ENCODE data around the gene PARD3.

Gene PARD3

GRCh38 chr10:34682580-34682979 lies 132.5 kb downstream of the PARD3 start:
- DNase-seq (ENCODE audit: insufficient read length, low spot score), result no peak
- no peak for FAIRE-seq
- TF ChIP-seq CTCF (IDR thresholded peaks at IDR 0.05; ENCODE audit: insufficient read depth, missing control alignments), result no peak

DNA sequence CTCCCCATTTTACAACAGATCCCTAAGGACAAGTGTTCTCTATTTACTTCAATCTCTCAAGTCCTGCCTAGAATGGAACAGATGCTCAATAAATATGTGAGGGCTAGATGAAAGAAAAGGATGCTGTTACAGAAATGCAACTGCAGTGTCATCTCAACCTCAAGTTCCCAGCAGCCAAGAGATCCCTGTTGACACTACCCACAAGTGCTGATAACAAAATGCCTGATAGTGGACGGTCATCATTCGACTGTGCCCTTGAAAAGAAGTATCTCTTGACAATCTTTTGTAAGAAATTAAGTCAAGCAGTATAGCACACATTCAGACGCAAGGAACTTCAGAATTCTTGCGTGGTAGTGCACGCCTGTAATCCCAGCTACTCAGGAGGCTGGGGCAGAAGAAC lies 133.2 kb downstream of the PARD3 start:
- FAIRE-seq, result no peak
- no peak for DNase-seq (ENCODE audit: insufficient read length, low spot score)
- TF ChIP-seq CTCF (IDR thresholded peaks at IDR 0.05; ENCODE audit: insufficient read depth, missing control alignments), result no peak

DNA sequence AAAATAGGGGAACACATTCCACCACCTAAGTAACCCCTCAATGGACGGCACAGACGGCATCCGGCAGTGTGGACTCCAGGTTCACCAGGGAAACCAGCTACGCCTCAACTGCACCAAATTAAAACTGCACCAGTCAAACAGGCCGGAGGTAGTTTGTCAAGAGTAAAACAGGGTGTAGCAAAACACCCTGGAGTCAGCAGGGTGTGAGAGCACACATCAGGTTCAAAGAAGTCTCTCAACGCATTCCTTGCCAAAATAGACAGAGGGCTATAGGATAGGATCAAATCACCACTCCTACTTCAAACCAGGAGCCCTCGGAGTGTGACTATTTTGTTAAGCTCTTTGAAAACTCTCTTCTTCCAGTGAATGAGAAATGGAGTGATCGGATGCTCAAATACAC lies 135.9 kb downstream of the PARD3 start:
- DNase-seq (ENCODE audit: insufficient read length, low spot score) (no peak), FAIRE-seq (no peak)
- no peak for TF ChIP-seq CTCF (IDR thresholded peaks at IDR 0.05; ENCODE audit: insufficient read depth, missing control alignments)

DNA sequence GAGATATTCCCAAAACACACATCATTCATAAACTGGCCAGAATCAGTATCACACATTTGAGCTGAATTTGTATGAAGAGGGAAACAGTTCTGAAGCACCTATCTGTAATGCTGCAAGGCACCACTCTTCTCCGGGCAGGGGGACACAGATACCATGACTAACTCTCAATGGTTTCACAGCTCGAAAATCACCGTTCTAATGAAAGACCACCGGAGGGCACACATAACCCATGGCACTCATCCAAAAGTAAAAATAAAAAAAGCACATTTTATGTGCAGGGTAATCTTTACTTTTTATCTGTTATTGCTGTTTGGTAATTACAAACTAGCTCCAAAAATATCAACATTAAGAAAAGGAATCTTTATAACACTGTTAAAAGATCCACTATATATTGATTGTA lies 137.5 kb downstream of the PARD3 start:
- DNase-seq (ENCODE audit: insufficient read length, low spot score) (no peak), FAIRE-seq (no peak)
- peak; percentile 21 for TF ChIP-seq CTCF (IDR thresholded peaks at IDR 0.05; ENCODE audit: insufficient read depth, missing control alignments)

- no peak for FAIRE-seq
- no peak for DNase-seq (ENCODE audit: insufficient read length, low spot score)
- no peak for TF ChIP-seq CTCF (IDR thresholded peaks at IDR 0.05; ENCODE audit: insufficient read depth, missing control alignments)
Observed at GRCh38 chr10:34677132-34677531, 138.0 kb downstream of the PARD3 start.

GRCh38 chr10:34674176-34674575 lies 140.9 kb downstream of the PARD3 start:
- TF ChIP-seq CTCF (IDR thresholded peaks at IDR 0.05; ENCODE audit: insufficient read depth, missing control alignments), result no peak
- FAIRE-seq, result no peak

DNA sequence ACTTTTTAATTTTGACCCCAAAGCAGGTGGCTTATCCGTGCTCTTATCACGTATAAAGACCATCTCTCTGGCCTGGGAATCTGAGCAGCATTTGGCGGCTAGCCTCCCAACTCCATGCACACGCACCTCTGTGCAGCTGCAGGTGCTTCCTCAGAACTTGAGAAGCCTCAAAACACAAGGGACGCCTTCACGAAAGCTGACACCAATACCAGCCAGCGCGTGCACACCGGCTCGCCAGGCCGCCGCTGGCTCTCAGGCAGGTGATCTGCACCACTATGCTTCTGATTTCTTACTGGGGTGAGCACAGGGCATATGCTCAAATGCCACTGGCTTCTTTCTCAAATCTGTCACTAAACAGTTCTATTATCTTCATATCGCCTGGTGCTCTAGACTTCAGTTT lies 145.0 kb downstream of the PARD3 start:
- no peak for FAIRE-seq
- no peak for DNase-seq (ENCODE audit: insufficient read length, low spot score)

More at GRCh38 chr10:34674176-34674575, 140.9 kb downstream of the PARD3 start:
- no peak for DNase-seq (ENCODE audit: insufficient read length, low spot score)

More for the DNA sequence above, 145.0 kb downstream of the PARD3 start:
- no peak for TF ChIP-seq CTCF (IDR thresholded peaks at IDR 0.05; ENCODE audit: insufficient read depth, missing control alignments)

All from D721Med (cell line).